GM19025 (cell line): Measurements from ENCODE around the gene TBX1.
"Not testable (repeated sequence)": the region's sequence is repeated elsewhere in the genome, so short reads cannot be mapped to it uniquely, and the experiment has no call there.

Experiments
- ATAC-seq: cut with Tn5 transposase; IDR thresholded peaks from one replicate; pipeline ENCODE4 v1.9.1; 2021; ENCODE audit warnings: mild to moderate bottlenecking, low read depth, moderate library complexity; ENCODE audit not compliant: unreplicated experiment

The TBX1 gene

GRCh38 chr22:19763458-19764298 lies 3.1 kb downstream of the TBX1 start:
- no peak for ATAC-seq

GRCh38 chr22:19764299-19764593 lies 3.7 kb downstream of the TBX1 start:
- ATAC-seq, result no peak

GRCh38 chr22:19764636-19765476 lies 4.3 kb downstream of the TBX1 start:
- ATAC-seq, result no peak

- ATAC-seq, result no peak
Measured at GRCh38 chr22:19765477-19766239, 5.1 kb downstream of the TBX1 start.

- ATAC-seq, result no peak
Measured at GRCh38 chr22:19766240-19766510, 5.6 kb downstream of the TBX1 start.

- no peak for ATAC-seq
Measured at GRCh38 chr22:19766511-19767426, 6.2 kb downstream of the TBX1 start.

GRCh38 chr22:19767427-19768341 lies 7.1 kb downstream of the TBX1 start:
- ATAC-seq, result no peak

- no peak for ATAC-seq
Measured at GRCh38 chr22:19769393-19769715, 8.8 kb downstream of the TBX1 start.

GRCh38 chr22:19770349-19771220 lies 10.0 kb downstream of the TBX1 start:
- no peak for ATAC-seq

GRCh38 chr22:19772422-19772672 lies 11.8 kb downstream of the TBX1 start:
- ATAC-seq, result no peak

GRCh38 chr22:19772673-19773469 lies 12.3 kb downstream of the TBX1 start:
- peak; percentile 67 for ATAC-seq

GRCh38 chr22:19773470-19774040 lies 13.0 kb downstream of the TBX1 start:
- ATAC-seq, result no peak

- ATAC-seq, result no peak
Measured at GRCh38 chr22:19774628-19775027, 14.1 kb downstream of the TBX1 start.

GRCh38 chr22:19775496-19776325 lies 15.1 kb downstream of the TBX1 start:
- ATAC-seq, result no peak

- ATAC-seq, result no peak
Measured at GRCh38 chr22:19776433-19777031, 16.0 kb downstream of the TBX1 start.

GRCh38 chr22:19777192-19777591 lies 16.6 kb downstream of the TBX1 start:
- ATAC-seq, result not testable (repeated sequence)
